Gastrocnemius medialis (tissue), 4 donors: ENCODE measurements around the gene EHD1.

ENCODE experiments used
- CTCF ChIP-seq, 5 experiments: fragments of 450-650 bp in 3 of 5; fragments of 200-600 bp in 2 of 5; sonication (generic) in 2 of 5; IDR thresholded peaks in 4 of 5; conservative IDR thresholded peaks in 1 of 5; 1 replicate in 4 of 5; 2 replicates in 1 of 5; pipeline ENCODE4 v1.5.1; 2016 to 2019; ENCODE audit warnings: antibody characterized with exemption in 5 of 5, mild to moderate bottlenecking in 3 of 5, moderate library complexity in 3 of 5
- POLR2A ChIP-seq, 2 donors: fragments of 450-650 bp; IDR thresholded peaks; one replicate each; pipeline ENCODE4 v1.6.1; 2017; ENCODE audit warnings: antibody characterized with exemption in 2 of 2, mild to moderate bottlenecking in 2 of 2, moderate library complexity in 2 of 2

GRCh38 chr11:64881476-64881875 is 3.1 kb upstream of the EHD1 start:
- no peak for TF ChIP-seq CTCF (IDR thresholded peaks at IDR 0.05 in 4 of 5, conservative IDR thresholded peaks at IDR 0.05 in 1 of 5)
- TF ChIP-seq POLR2A (IDR thresholded peaks at IDR 0.05) = no peak
